Esophagus squamous epithelium (tissue), 5 donors: ENCODE measurements around the gene CNTF. TPM values are rescaled to one million over a fixed set of nuclear protein-coding genes. Genes with fewer than 3 reads are reported as not detected.

ENCODE experiments used
- DNase-seq: peaks from one replicate; lab custom pipeline; 2025; lab: John Stamatoyannopoulos, UW
- H3K27ac ChIP-seq, 4 donors: fragments of 200-600 bp; sonication (generic); one replicate each; pipeline ENCODE4 v1.5.1; 2016 to 2019; ENCODE audit warnings: mild to moderate bottlenecking in 1 of 4
- H3K27me3 ChIP-seq, 4 donors: fragments of 200-600 bp; sonication (generic); 1 replicate in 3 of 4; 2 replicates in 1 of 4; pipeline versions ENCODE4 v1.5.1 to v1.6.0; 2017 to 2021; ENCODE audit warnings: antibody characterized with exemption in 1 of 4
- H3K36me3 ChIP-seq, 3 donors: fragments of 200-600 bp; sonication (generic); one replicate each; pipeline ENCODE4 v1.5.1; 2016 to 2019
- H3K4me1 ChIP-seq, 3 donors: fragments of 200-600 bp; sonication (generic); one replicate each; pipeline ENCODE4 v1.5.1; 2017 to 2019
- H3K4me3 ChIP-seq, 4 donors: fragments of 200-600 bp; sonication (generic); 1 replicate in 3 of 4; 2 replicates in 1 of 4; pipeline ENCODE4 v1.5.1; 2016 to 2019; ENCODE audit warnings: mild to moderate bottlenecking in 2 of 4, moderate library complexity in 1 of 4
- H3K9me3 ChIP-seq, 3 donors: fragments of 200-600 bp; sonication (generic); one replicate each; pipeline ENCODE4 v1.5.1; 2016 to 2019
- POLR2A ChIP-seq, 4 donors: fragments of 450-650 bp; IDR thresholded peaks; one replicate each; pipeline ENCODE4 v1.6.1; 2017; ENCODE audit warnings: antibody characterized with exemption in 4 of 4, mild to moderate bottlenecking in 4 of 4, moderate library complexity in 3 of 4
- WGBS, 2 donors: methylation state at CpG; one replicate each; pipeline ENCODE4 v1.1.5; 2018; 5-methylcytosine and 5-hydroxymethylcytosine counted together
- intact Hi-C: fragments of 100-400 bp; cut with DNase I; formaldehyde crosslinking; loops from one replicate; pipeline ENCODE4 v1.15.0; 2022
- total RNA-seq, 4 donors: library from RNA; depleted of rRNA; stranded (reverse); fragments of >200 nt; gene quantifications; one replicate each; pipeline ENCODE4 v1.1.0, GENCODE V29; 2016
- TF ChIP-seq, protein P1 (sequence below), 6 experiments: fragments of 450-650 bp in 4 of 6; fragments of 200-600 bp in 2 of 6; sonication (generic) in 2 of 6; IDR thresholded peaks; one replicate each; pipeline ENCODE4 v1.5.1; 2016 to 2019; ENCODE audit warnings: antibody characterized with exemption in 6 of 6, mild to moderate bottlenecking in 4 of 6, moderate library complexity in 4 of 6
- donor health status: DM: yes; HTN: yes; CAD: no.

CNTF gene
- total RNA-seq, 4 donors from 2014 or later, result 0.53 to 3.2 (median 1.2) TPM

DNA sequence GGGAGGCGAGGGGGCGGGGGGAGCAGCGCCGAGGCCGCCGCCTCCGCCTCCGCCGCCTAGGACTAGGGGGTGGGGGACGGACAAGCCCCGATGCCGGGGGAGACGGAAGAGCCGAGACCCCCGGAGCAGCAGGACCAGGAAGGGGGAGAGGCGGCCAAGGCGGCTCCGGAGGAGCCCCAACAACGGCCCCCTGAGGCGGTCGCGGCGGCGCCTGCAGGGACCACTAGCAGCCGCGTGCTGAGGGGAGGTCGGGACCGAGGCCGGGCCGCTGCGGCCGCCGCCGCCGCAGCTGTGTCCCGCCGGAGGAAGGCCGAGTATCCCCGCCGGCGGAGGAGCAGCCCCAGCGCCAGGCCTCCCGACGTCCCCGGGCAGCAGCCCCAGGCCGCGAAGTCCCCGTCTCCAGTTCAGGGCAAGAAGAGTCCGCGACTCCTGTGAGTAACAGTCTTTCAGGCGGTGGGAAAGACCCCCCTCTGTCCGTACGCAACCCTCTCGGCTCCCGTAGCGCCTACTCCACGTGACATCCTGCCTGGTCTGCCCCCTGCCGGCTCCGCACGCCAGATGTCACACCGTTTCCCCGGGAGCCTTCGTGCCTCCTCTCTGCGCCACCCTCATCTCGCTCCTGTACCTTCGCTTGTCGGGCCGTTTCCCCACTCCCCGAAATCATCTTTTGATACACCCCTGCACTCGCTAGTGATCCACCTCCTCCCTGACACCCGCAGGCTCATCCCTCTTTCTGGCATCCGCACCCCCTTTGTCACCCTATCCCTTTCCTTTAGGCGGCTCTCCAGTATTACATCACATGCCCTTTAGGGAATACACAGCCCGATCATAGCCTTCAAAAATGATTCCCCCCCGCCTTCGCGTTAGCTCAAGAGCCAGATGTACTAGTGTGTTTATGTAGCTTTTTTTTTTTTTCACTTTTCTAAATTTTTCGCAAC, 43.0 kb upstream of the CNTF start:
- Histone ChIP-seq H3K9me3 (no peaks in the 10 kb centered on the region), H3K4me1 (peaks cover 9 to 77% (median 56%) of the 10 kb centered on the region in 3 donors), H3K4me3 (peak overlapping the region; percentile 95 to 98 (median 96)), H3K27me3 (no peaks in the 10 kb centered on the region), H3K27ac (peak overlapping the region; percentile 95 to 100 (median 100)), H3K36me3 (no peaks in the 10 kb centered on the region)
- peak; percentile 60 for DNase-seq
- intact Hi-C loops, result no loop called here
- TF ChIP-seq POLR2A (IDR thresholded peaks at IDR 0.05), result peak in 3 of 4 donors; percentile 27 to 70 (median 60)
- TF ChIP-seq, protein P1, sequence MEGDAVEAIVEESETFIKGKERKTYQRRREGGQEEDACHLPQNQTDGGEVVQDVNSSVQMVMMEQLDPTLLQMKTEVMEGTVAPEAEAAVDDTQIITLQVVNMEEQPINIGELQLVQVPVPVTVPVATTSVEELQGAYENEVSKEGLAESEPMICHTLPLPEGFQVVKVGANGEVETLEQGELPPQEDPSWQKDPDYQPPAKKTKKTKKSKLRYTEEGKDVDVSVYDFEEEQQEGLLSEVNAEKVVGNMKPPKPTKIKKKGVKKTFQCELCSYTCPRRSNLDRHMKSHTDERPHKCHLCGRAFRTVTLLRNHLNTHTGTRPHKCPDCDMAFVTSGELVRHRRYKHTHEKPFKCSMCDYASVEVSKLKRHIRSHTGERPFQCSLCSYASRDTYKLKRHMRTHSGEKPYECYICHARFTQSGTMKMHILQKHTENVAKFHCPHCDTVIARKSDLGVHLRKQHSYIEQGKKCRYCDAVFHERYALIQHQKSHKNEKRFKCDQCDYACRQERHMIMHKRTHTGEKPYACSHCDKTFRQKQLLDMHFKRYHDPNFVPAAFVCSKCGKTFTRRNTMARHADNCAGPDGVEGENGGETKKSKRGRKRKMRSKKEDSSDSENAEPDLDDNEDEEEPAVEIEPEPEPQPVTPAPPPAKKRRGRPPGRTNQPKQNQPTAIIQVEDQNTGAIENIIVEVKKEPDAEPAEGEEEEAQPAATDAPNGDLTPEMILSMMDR (IDR thresholded peaks at IDR 0.05), result peak; percentile 68 to 92 (median 88)
- WGBS, 2 donors, result 0% methylated on average over 30 of the region's 78 CpGs

DNA sequence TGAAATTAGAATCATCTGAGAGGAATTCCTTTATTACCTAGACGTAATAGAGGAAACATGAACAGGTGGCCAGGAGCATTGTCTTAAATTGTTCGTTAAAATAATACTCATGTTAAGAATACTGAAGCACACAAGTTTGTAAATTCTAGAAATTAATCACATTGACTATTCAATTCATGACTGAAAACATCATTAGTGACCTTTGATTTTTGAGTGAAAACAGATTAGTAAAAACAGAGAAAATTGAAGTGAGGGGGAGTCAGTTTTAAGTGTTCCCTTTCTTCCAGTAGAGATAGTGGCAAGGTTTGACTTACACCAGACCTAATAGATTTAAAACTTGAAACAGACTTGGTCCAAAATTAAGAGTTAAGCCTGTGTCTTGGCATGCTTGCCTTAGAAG, 42.2 kb upstream of the CNTF start:
- Histone ChIP-seq H3K27me3 (no peaks in the 10 kb centered on the region), H3K27ac (peak overlapping the region; percentile 55 to 100 (median 97)), H3K4me3 (peak overlapping the region; percentile 95 to 98 (median 96)), H3K36me3 (no peaks in the 10 kb centered on the region), H3K9me3 (no peaks in the 10 kb centered on the region), H3K4me1 (peaks cover 9 to 77% (median 47%) of the 10 kb centered on the region in 3 donors)
- DNase-seq, result no peak
- intact Hi-C loops, result no loop called here
- no peak for TF ChIP-seq POLR2A (IDR thresholded peaks at IDR 0.05)
- TF ChIP-seq, protein P1 (IDR thresholded peaks at IDR 0.05), result no peak
- 3 to 4% methylated on average over 2 of the region's 2 CpGs for WGBS, 2 donors

DNA sequence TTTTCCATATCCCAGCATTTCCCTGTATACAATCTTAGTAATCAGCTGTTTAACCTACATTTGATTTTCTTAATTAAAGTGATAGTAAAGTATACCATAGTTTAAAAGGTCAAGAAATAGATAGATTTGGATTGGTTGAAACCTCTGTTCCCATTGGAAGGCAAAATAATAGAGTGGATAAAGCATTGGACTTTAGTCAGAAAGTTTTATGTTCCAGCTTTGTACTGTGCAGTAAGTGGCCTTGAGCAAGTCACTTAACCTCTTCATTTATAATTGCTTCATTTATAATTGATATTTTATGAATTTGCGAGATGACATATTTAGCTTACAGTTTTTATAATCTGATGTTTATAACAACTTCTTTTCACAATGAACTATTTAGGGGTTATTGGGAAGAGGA, 40.0 kb upstream of the CNTF start:
- peaks cover 0 to 59% (median 27%) of the 10 kb centered on the region in 3 donors for H3K4me1 ChIP-seq
- no peak overlapping the region for H3K4me3 ChIP-seq
- no peak overlapping the region for H3K27ac ChIP-seq
- no peaks in the 10 kb centered on the region for H3K9me3 ChIP-seq
- DNase-seq, result no peak
- WGBS, 2 donors, result 79 to 85% methylated on average over 1 of the region's 1 CpG
- peaks cover 0 to 17% (median 0%) of the 10 kb centered on the region in 3 donors for H3K36me3 ChIP-seq
- TF ChIP-seq, protein P1 (IDR thresholded peaks at IDR 0.05), result no peak
- TF ChIP-seq POLR2A (IDR thresholded peaks at IDR 0.05), result no peak
- intact Hi-C loops, result no loop called here
- H3K27me3 ChIP-seq, result no peaks in the 10 kb centered on the region

GRCh38 chr11:58586998-58587397, 35.5 kb upstream of the CNTF start:
- DNase-seq, result no peak
- intact Hi-C loops, result no loop called here
- no peaks in the 10 kb centered on the region for H3K9me3 ChIP-seq
- no peak for TF ChIP-seq POLR2A (IDR thresholded peaks at IDR 0.05)
- TF ChIP-seq, protein P1 (IDR thresholded peaks at IDR 0.05), result no peak
- peaks cover 0 to 28% (median 0%) of the 10 kb centered on the region in 3 donors for H3K36me3 ChIP-seq
- no peak overlapping the region for H3K27ac ChIP-seq
- no peaks in the 10 kb centered on the region for H3K27me3 ChIP-seq
- H3K4me1 ChIP-seq, result peaks cover 0 to 36% (median 12%) of the 10 kb centered on the region in 3 donors
- WGBS, 2 donors, result 85 to 87% methylated on average over 2 of the region's 2 CpGs
- no peak overlapping the region for H3K4me3 ChIP-seq

- Histone ChIP-seq H3K4me3 (no peak overlapping the region), H3K36me3 (peaks cover 0 to 35% (median 0%) of the 10 kb centered on the region in 3 donors), H3K9me3 (no peaks in the 10 kb centered on the region), H3K4me1 (peaks cover 0 to 16% (median 7%) of the 10 kb centered on the region in 3 donors), H3K27ac (no peak overlapping the region), H3K27me3 (no peaks in the 10 kb centered on the region)
- TF ChIP-seq, protein P1 (IDR thresholded peaks at IDR 0.05), result no peak
- no peak for TF ChIP-seq POLR2A (IDR thresholded peaks at IDR 0.05)
- DNase-seq, result no peak
- 90 to 97% methylated on average over 3 of the region's 3 CpGs for WGBS, 2 donors
- intact Hi-C loops, result no loop called here
These were observed 30.8 kb upstream of the CNTF start for GRCh38 chr11:58591659-58592058.
